DOHH2 (cell line): ENCODE results near the gene PAX7.

Experiments used
- CTCF ChIP-seq: fragments of 200-600 bp; sonication (generic); IDR thresholded peaks from one replicate; pipeline ENCODE4 v1.5.1; 2014; ENCODE audit warnings: antibody characterized with exemption, mild to moderate bottlenecking, low read depth, low read length; ENCODE audit not compliant: poor library complexity, severe bottlenecking
- EZH2phosphoT487 ChIP-seq: fragments of 200-600 bp; sonication (generic); IDR thresholded peaks from 2 replicates; pipeline ENCODE4 v1.6.1; 2017; ENCODE audit warnings: borderline replicate concordance, mild to moderate bottlenecking, antibody characterized with exemption, low read length, moderate library complexity, mixed read lengths

GRCh38 chr1:18676332-18676781, 45.7 kb downstream of the PAX7 start:
- TF ChIP-seq CTCF (no peak), EZH2phosphoT487 (no peak)
